B cell (primary cell): Measurements from ENCODE around the gene LRRC74A. TPM values are rescaled to one million over a fixed set of nuclear protein-coding genes. Genes with fewer than 3 reads are reported as not detected.

Experiments
- ATAC-seq: fragments of 200-7000 bp; cut with Tn5 transposase; one replicate; pipeline ENCODE4 v1.10.0; 2021; ENCODE audit warnings: low read depth, mild to moderate bottlenecking, moderate number of reproducible peaks, moderate library complexity
- CTCF ChIA-PET: fragments of 350-600 bp; sonication (Branson Sonifier 250); formaldehyde crosslinking; loops from one replicate; lab custom pipeline; 2021; ENCODE audit warnings: antibody characterized with exemption, inconsistent platforms; lab: Charles Lee
- POLR2A ChIA-PET: fragments of 350-600 bp; sonication (Branson Sonifier 250); formaldehyde crosslinking; loops from one replicate; lab custom pipeline; 2021; ENCODE audit warnings: antibody characterized with exemption; lab: Charles Lee
- DNase-seq: peaks from one replicate; pipeline ENCODE4 v3.0.0; 2013
- H2AFZ ChIP-seq: 2 replicates; pipeline ENCODE4 v1.6.1; 2012; ENCODE audit warnings: mild to moderate bottlenecking, low read depth, low read length; ENCODE audit not compliant: insufficient read depth, poor library complexity, severe bottlenecking
- H3K27ac ChIP-seq, 2 donors: 1 replicate in 1 of 2; 2 replicates in 1 of 2; pipeline ENCODE4 v1.5.1; 2012 to 2013; ENCODE audit warnings: low read length in 2 of 2, mild to moderate bottlenecking in 2 of 2, moderate library complexity in 1 of 2
- H3K27me3 ChIP-seq, 4 experiments: fragments of 200-600 bp in 1 of 4; sonication (generic) in 1 of 4; replicated peaks in 1 of 4; 1 replicate in 2 of 4; 2 replicates in 2 of 4; pipeline versions ENCODE4 v1.6.1 to v1.7.0; 2013 to 2016; ENCODE audit warnings: low read length in 3 of 4, mild to moderate bottlenecking in 2 of 4, mixed read lengths in 1 of 4, moderate library complexity in 1 of 4; ENCODE audit not compliant: insufficient read depth in 4 of 4, control insufficient read depth in 3 of 4; ENCODE audit errors: control extremely low read depth in 1 of 4
- H3K36me3 ChIP-seq, 2 experiments: replicated peaks in 1 of 2; 1 replicate in 1 of 2; 2 replicates in 1 of 2; pipeline versions ENCODE4 v1.6.1 to v1.7.1; 2013; ENCODE audit warnings: low read length in 1 of 2; ENCODE audit not compliant: insufficient read depth in 2 of 2, control insufficient read depth in 1 of 2; ENCODE audit errors: control extremely low read depth in 1 of 2, extremely low read depth in 1 of 2
- H3K4me1 ChIP-seq, 2 donors: fragments of 200-600 bp in 1 of 2; sonication (generic) in 1 of 2; 1 replicate in 1 of 2; 2 replicates in 1 of 2; pipeline versions ENCODE4 v1.5.1 to v1.6.1; 2013 to 2017; ENCODE audit warnings: low read length in 2 of 2; ENCODE audit not compliant: control insufficient read depth in 2 of 2, insufficient read depth in 2 of 2
- H3K4me2 ChIP-seq: replicated peaks from 2 replicates; pipeline ENCODE3; 2012; ENCODE audit warnings: mild to moderate bottlenecking, low read depth, low read length; ENCODE audit not compliant: poor library complexity, severe bottlenecking
- H3K4me3 ChIP-seq, 5 experiments: fragments of 200-600 bp in 1 of 5; sonication (generic) in 1 of 5; 1 replicate in 3 of 5; 2 replicates in 2 of 5; pipeline versions ENCODE4 v1.5.1 to v1.7.0; 2011 to 2016; ENCODE audit warnings: low read length in 4 of 5, mild to moderate bottlenecking in 4 of 5, low read depth in 2 of 5, control low read depth in 1 of 5, moderate library complexity in 1 of 5; ENCODE audit not compliant: insufficient read depth in 1 of 5; ENCODE audit errors: control extremely low read depth in 1 of 5, extremely low read depth in 1 of 5
- H3K79me2 ChIP-seq: fragments of 200-600 bp; sonication (generic); one replicate; pipeline ENCODE4 v1.6.0; 2016; ENCODE audit warnings: low read length; ENCODE audit not compliant: control insufficient read depth, insufficient read depth
- H3K9ac ChIP-seq: fragments of 200-600 bp; sonication (generic); 2 replicates; pipeline ENCODE4 v1.6.1; 2017; ENCODE audit warnings: mild to moderate bottlenecking, low read length, moderate library complexity
- H3K9me3 ChIP-seq, 3 donors: one replicate each; pipeline versions ENCODE4 v1.6.1 to v1.7.1; 2013; ENCODE audit warnings: low read length in 2 of 3; ENCODE audit not compliant: control insufficient read depth in 2 of 3, insufficient read depth in 1 of 3; ENCODE audit errors: control extremely low read depth in 1 of 3
- H4K20me1 ChIP-seq: 2 replicates; pipeline ENCODE4 v1.6.0; 2012; ENCODE audit warnings: mild to moderate bottlenecking, low read length; ENCODE audit not compliant: insufficient read depth, control insufficient read depth, poor library complexity, severe bottlenecking
- H3K27ac Mint-ChIP-seq: one replicate; pipeline ENCODE4 v1.8.0; 2021; ENCODE audit warnings: mixed read lengths
- H3K27me3 Mint-ChIP-seq: one replicate; pipeline ENCODE4 v1.8.0; 2021; ENCODE audit warnings: mixed read lengths
- H3K4me1 Mint-ChIP-seq: one replicate; pipeline ENCODE4 v1.8.0; 2021; ENCODE audit warnings: mixed read lengths
- H3K4me3 Mint-ChIP-seq: one replicate; pipeline ENCODE4 v1.8.0; 2021; ENCODE audit warnings: mixed read lengths
- H3K9me3 Mint-ChIP-seq: one replicate; pipeline ENCODE4 v1.8.0; 2022; ENCODE audit warnings: mixed read lengths; ENCODE audit not compliant: insufficient read depth
- CTCF ChIP-seq: fragments of 200-600 bp; IDR thresholded peaks from one replicate; pipeline ENCODE4 v1.8.0; 2022; ENCODE audit warnings: antibody characterized with exemption, mild to moderate bottlenecking
- EZH2 ChIP-seq: IDR thresholded peaks from 2 replicates; pipeline ENCODE4 v1.6.1; 2012; ENCODE audit warnings: borderline replicate concordance, low read depth, mild to moderate bottlenecking, moderate library complexity, low read length; ENCODE audit not compliant: insufficient read depth, poor library complexity, severe bottlenecking
- WGBS: methylation state at CpG from one replicate; pipeline ENCODE4 v1.1.5; 2013; ENCODE audit warnings: missing lambda C conversion rate; ENCODE audit not compliant: insufficient coverage; 5-methylcytosine and 5-hydroxymethylcytosine counted together
- intact Hi-C: fragments of 100-400 bp; cut with micrococcal nuclease; formaldehyde crosslinking; loops from one replicate; pipeline ENCODE4 v1.10.0; 2022
- polyA plus RNA-seq: library from polyadenylated mRNA; depleted of rRNA; stranded (reverse); fragments of >200 nt; gene quantifications from 2 replicates; pipeline ENCODE4 v1.2.3, GENCODE V29; 2012
- total RNA-seq, 2 donors: library from RNA; stranded (reverse); fragments of 120-200 nt in 1 of 2; gene quantifications; 1 replicate in 1 of 2; 2 replicates in 1 of 2; pipeline versions ENCODE4 v1.2.3 to v1.2.4, GENCODE V29; 2013 to 2022

Gene LRRC74A
- total and polyA plus RNA-seq, 2 donors (not counting 1 experiment from before 2014, with no cell fraction given), result not detected

GRCh38 chr14:76887191-76887590 lies 61.0 kb downstream of the LRRC74A start:
- H3K9me3 ChIP-seq, result peaks cover 0 to 5% (median under 1%) of the 10 kb centered on the region in 3 donors
- peaks cover 6% of the 10 kb centered on the region for H3K4me1 Mint-ChIP-seq
- H3K27me3 ChIP-seq, result peaks cover 0 to 4% (median 1%) of the 10 kb centered on the region in 4 experiments
- H3K36me3 ChIP-seq, result no peaks in the 10 kb centered on the region
- H3K9me3 Mint-ChIP-seq, result no peaks in the 10 kb centered on the region
- CTCF ChIA-PET, result interaction anchor here (0.9 to 4.1 kb wide), 5 partner anchors 14 to 183 kb away, joined by 3 to 16 read pairs (median 7); no protein-coding TSS in a partner anchor
- no peak overlapping the region for H2AFZ ChIP-seq
- no peak overlapping the region for H3K4me3 Mint-ChIP-seq
- H4K20me1 ChIP-seq, result no peaks in the 10 kb centered on the region
- POLR2A ChIA-PET, result no interaction called here
- ATAC-seq (no peak), DNase-seq (no peak)
- no peak overlapping the region for H3K4me3 ChIP-seq
- H3K4me2 ChIP-seq, result no peak overlapping the region
- TF ChIP-seq CTCF (no peak), EZH2 (no peak)
- WGBS, result 83% methylated on average over 6 of the region's 6 CpGs
- peaks cover 7 to 10% of the 10 kb centered on the region in 2 donors for H3K4me1 ChIP-seq
- no peak overlapping the region for H3K27ac Mint-ChIP-seq
- H3K9ac ChIP-seq, result no peak overlapping the region
- intact Hi-C loops, result no loop called here
- H3K27ac ChIP-seq, result no peak overlapping the region
- H3K79me2 ChIP-seq, result no peaks in the 10 kb centered on the region
- H3K27me3 Mint-ChIP-seq, result peaks cover 14% of the 10 kb centered on the region

- H3K4me3 ChIP-seq, result no peak overlapping the region
- H3K36me3 ChIP-seq, result no peaks in the 10 kb centered on the region
- peaks cover 0 to 3% (median 0%) of the 10 kb centered on the region in 4 experiments for H3K27me3 ChIP-seq
- no peak overlapping the region for H3K4me2 ChIP-seq
- no peaks in the 10 kb centered on the region for H3K4me1 ChIP-seq
- H3K4me3 Mint-ChIP-seq, result no peak overlapping the region
- no peak for ATAC-seq
- CTCF ChIA-PET, result interaction anchor here (0.9 kb wide), 1 partner anchor 15 kb away, joined by 3 read pairs; no protein-coding TSS in a partner anchor
- TF ChIP-seq EZH2, result no peak
- POLR2A ChIA-PET, result no interaction called here
- no peak overlapping the region for H2AFZ ChIP-seq
- H3K9me3 Mint-ChIP-seq, result no peaks in the 10 kb centered on the region
- no peak for DNase-seq
- H4K20me1 ChIP-seq, result no peaks in the 10 kb centered on the region
- no peaks in the 10 kb centered on the region for H3K79me2 ChIP-seq
- intact Hi-C loops, result no loop called here
- H3K9me3 ChIP-seq, result peaks cover 0 to 17% (median 6%) of the 10 kb centered on the region in 3 donors
- no peak overlapping the region for H3K9ac ChIP-seq
- H3K27me3 Mint-ChIP-seq, result peaks cover 7% of the 10 kb centered on the region
- H3K27ac ChIP-seq, result no peak overlapping the region
- no peaks in the 10 kb centered on the region for H3K4me1 Mint-ChIP-seq
- H3K27ac Mint-ChIP-seq, result no peak overlapping the region
- 17% methylated on average over 1 of the region's 1 CpG for WGBS
Measured at GRCh38 chr14:76891391-76891790, 65.2 kb downstream of the LRRC74A start.
